ENCODE data around the gene ARHGEF7.

ARHGEF7 gene

GRCh38 chr13:111111376-111111937 lies 3.7 kb upstream of the ARHGEF7 start:
- no peak for DNase-seq (ENCODE audit: low read depth in 3 of 3, low spot score in 1 of 3)

- no peak for DNase-seq (ENCODE audit: low read depth in 3 of 3, low spot score in 1 of 3)
These were observed 2.9 kb upstream of the ARHGEF7 start for GRCh38 chr13:111112196-111112595.

GRCh38 chr13:111114362-111115060 lies 599 bp upstream of the ARHGEF7 start:
- no peak for DNase-seq (ENCODE audit: low read depth in 3 of 3, low spot score in 1 of 3)

GRCh38 chr13:111115965-111116521 lies 933 bp downstream of the ARHGEF7 start:
- DNase-seq (ENCODE audit: low read depth in 3 of 3, low spot score in 1 of 3): no peak

- DNase-seq (ENCODE audit: low read depth in 3 of 3, low spot score in 1 of 3): no peak
These were observed 1.7 kb downstream of the ARHGEF7 start for GRCh38 chr13:111116856-111117255.

GRCh38 chr13:111117289-111117688 lies 2.2 kb downstream of the ARHGEF7 start:
- DNase-seq (ENCODE audit: low read depth in 3 of 3, low spot score in 1 of 3): no peak

- DNase-seq (ENCODE audit: low read depth in 3 of 3, low spot score in 1 of 3): no peak
These were observed 2.9 kb downstream of the ARHGEF7 start for GRCh38 chr13:111117961-111118360.

- no peak for DNase-seq (ENCODE audit: low read depth in 3 of 3, low spot score in 1 of 3)
These were observed 3.9 kb downstream of the ARHGEF7 start for GRCh38 chr13:111118898-111119607.

- DNase-seq (ENCODE audit: low read depth in 3 of 3, low spot score in 1 of 3): no peak
These were observed 4.9 kb downstream of the ARHGEF7 start for GRCh38 chr13:111119966-111120365.

GRCh38 chr13:111120422-111120821 lies 5.3 kb downstream of the ARHGEF7 start:
- no peak for DNase-seq (ENCODE audit: low read depth in 3 of 3, low spot score in 1 of 3)

- no peak for DNase-seq (ENCODE audit: low read depth in 3 of 3, low spot score in 1 of 3)
These were observed 5.8 kb downstream of the ARHGEF7 start for GRCh38 chr13:111120913-111121312.

GRCh38 chr13:111121506-111121905 lies 6.4 kb downstream of the ARHGEF7 start:
- no peak for DNase-seq (ENCODE audit: low read depth in 3 of 3, low spot score in 1 of 3)

GRCh38 chr13:111122056-111122455 lies 6.9 kb downstream of the ARHGEF7 start:
- DNase-seq (ENCODE audit: low read depth in 3 of 3, low spot score in 1 of 3): no peak

GRCh38 chr13:111122631-111123030 lies 7.5 kb downstream of the ARHGEF7 start:
- DNase-seq (ENCODE audit: low read depth in 3 of 3, low spot score in 1 of 3): no peak

- DNase-seq (ENCODE audit: low read depth in 3 of 3, low spot score in 1 of 3): no peak
These were observed 8.1 kb downstream of the ARHGEF7 start for GRCh38 chr13:111123221-111123620.

- DNase-seq (ENCODE audit: low read depth in 3 of 3, low spot score in 1 of 3): no peak
These were observed 8.5 kb downstream of the ARHGEF7 start for GRCh38 chr13:111123649-111124048.

GRCh38 chr13:111126509-111126908 lies 11.4 kb downstream of the ARHGEF7 start:
- no peak for DNase-seq (ENCODE audit: low read depth in 3 of 3, low spot score in 1 of 3)

- DNase-seq (ENCODE audit: low read depth in 3 of 3, low spot score in 1 of 3): no peak
These were observed 14.5 kb downstream of the ARHGEF7 start for GRCh38 chr13:111129465-111130115.

GRCh38 chr13:111130116-111130508 lies 15.0 kb downstream of the ARHGEF7 start:
- DNase-seq (ENCODE audit: low read depth in 3 of 3, low spot score in 1 of 3): no peak

- DNase-seq (ENCODE audit: low read depth in 3 of 3, low spot score in 1 of 3): no peak
These were observed 15.9 kb downstream of the ARHGEF7 start for GRCh38 chr13:111131048-111131447.

GRCh38 chr13:111131611-111132010 lies 16.5 kb downstream of the ARHGEF7 start:
- no peak for DNase-seq (ENCODE audit: low read depth in 3 of 3, low spot score in 1 of 3)

- no peak for DNase-seq (ENCODE audit: low read depth in 3 of 3, low spot score in 1 of 3)
These were observed 17.8 kb downstream of the ARHGEF7 start for GRCh38 chr13:111132948-111133347.
